HG03045 (cell line): Measurements from ENCODE around the gene C1QL2.

Experiments used
- ATAC-seq: cut with Tn5 transposase; IDR thresholded peaks from one replicate; pipeline ENCODE4 v1.9.1; 2021; ENCODE audit warnings: mild to moderate bottlenecking, moderate library complexity; ENCODE audit not compliant: unreplicated experiment

Gene C1QL2

GRCh38 chr2:119144806-119145205 is 13.7 kb downstream of the C1QL2 start:
- no peak for ATAC-seq

DNA sequence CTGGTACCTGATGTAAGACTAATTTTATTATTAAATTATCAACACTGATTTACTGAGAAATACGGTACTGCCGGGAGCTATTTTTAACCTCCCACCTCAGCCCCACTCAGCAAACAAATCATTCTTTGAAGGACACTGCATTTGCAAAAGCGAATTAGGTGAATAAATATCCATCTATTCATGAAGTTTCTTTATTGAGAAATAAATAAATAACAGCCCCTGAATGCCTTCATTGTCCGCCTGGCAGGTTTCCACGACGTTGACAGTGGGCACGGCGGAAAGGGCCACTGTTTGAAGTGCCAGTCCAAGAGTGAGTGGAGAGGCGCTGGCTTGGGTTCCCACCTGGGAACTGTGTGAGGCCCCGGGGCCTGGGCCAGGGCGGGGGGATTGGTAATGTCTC is 15.7 kb downstream of the C1QL2 start:
- no peak for ATAC-seq

DNA sequence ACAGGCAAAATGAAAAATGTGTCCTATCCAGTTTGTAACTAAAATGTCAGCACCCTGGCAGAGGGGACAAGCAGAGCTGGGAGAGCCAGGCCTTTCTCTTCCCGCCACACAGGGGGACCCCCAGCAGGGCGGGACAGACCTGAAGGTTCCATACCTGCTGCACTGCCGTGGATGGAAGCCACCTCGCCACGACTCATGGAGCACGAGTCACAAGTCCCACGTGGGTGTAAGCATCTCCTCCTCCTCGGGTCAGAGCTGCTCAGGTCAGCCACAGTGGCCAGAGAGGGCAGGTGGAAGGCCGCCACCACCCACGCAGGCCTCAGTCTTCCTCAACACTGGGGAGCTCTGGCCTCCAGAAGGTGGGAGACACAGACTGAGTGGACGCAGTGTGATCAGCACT is 21.0 kb downstream of the C1QL2 start:
- ATAC-seq, result no peak

DNA sequence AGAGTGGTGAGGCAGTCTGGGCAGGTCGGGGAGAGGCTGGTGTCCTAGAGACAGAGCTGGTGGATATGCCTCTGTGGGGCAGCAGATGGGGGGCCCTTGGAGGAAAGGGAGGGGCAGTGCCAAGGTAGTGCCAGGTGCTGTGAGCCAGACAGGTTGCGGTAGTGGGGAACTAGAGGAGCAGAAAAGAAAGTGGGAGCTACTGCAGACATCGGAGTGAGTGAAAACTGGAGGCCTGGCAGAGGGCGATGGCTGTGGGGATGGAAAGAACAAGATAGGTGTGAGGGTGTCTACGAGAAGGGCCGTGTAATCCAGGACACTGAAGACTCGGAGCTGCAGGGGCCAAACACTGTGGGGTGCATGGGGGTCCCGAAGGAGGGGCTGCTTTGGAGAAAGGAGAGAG is 21.7 kb downstream of the C1QL2 start:
- ATAC-seq, result no peak

DNA sequence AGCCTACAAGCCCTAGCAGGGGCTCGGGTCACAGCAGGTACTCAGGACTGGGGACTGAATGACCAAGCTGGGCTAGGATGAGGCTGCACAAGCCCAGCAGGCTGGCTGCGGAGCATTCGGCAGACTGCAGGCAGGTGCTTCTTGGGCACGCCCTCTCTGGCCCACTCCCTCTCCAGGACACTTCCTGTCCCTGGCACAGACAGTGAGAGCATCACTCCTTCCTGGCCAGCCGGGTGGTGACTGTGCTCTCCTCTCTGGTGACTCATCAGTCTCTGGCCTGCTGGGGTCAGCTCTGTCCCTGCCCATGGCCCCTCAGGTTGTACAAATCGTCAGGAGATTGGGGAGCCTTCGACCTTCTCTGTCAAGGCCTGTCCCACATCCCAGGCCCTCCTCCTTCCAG is 22.5 kb downstream of the C1QL2 start:
- no peak for ATAC-seq

GRCh38 chr2:119134775-119135174 is 23.8 kb downstream of the C1QL2 start:
- ATAC-seq, result no peak

DNA sequence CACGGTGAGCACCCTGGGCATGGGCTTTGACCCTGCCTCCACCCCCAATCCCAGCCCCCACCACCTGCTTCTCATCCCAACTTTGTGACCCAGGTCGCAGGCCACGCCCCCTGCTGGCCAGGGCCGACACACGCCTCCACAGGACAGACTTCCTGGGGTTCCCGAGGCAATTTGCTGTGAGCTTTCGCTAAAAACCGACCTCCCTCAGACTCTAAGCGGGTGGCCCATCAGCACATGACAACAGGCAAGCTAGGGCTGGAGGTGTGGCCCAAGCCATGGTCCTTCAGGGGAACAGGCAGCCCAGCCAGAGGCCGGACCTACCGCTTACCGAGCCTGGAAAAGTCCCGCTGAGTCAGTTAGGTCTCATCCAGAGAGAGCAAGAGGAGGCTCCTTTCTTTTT is 31.9 kb downstream of the C1QL2 start:
- ATAC-seq, result no peak

DNA sequence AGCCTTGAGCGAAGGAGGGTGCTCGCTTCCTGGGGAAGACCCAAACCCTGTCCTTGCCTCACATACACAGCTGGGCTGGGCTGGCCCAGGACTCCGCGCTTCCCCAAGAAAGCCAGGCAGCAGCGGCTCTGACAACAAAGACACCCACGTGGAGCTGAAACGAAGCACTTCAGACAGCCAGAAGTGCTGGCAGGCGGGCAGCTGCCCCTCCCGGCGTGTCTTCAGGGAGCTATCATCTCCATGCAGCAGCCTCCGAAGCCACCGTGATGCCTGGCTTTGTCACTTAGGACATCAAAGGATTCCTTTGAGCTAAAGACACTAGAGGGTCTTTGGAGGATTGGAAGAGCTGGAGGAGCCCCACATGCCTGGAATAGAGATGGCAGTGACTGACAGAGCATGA is 35.2 kb downstream of the C1QL2 start:
- no peak for ATAC-seq

DNA sequence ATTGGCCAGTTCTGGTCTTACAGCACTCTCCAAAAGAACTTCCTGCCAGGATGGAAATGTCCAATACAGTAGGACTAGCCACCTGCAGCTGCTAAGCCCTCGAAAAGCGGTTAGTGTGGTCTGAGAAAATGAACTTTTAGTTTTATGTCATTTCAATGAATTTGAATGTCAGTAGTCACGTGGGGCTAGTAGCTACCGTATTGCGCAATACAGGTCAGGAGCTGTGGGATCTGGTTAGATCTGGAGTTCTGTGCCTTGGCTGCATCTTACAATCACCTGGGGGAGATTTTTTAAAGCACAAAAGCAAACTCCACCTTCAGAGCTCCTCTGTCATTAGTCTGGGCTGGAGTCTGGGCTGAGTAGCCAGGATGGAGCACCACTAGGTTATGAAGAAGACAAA is 35.9 kb downstream of the C1QL2 start:
- ATAC-seq, result no peak

GRCh38 chr2:119119999-119120756 is 38.4 kb downstream of the C1QL2 start:
- ATAC-seq, result no peak

- ATAC-seq, result no peak
These were observed 39.3 kb downstream of the C1QL2 start for GRCh38 chr2:119119076-119119785.

- ATAC-seq, result no peak
These were observed 40.4 kb downstream of the C1QL2 start for GRCh38 chr2:119117891-119118882.

DNA sequence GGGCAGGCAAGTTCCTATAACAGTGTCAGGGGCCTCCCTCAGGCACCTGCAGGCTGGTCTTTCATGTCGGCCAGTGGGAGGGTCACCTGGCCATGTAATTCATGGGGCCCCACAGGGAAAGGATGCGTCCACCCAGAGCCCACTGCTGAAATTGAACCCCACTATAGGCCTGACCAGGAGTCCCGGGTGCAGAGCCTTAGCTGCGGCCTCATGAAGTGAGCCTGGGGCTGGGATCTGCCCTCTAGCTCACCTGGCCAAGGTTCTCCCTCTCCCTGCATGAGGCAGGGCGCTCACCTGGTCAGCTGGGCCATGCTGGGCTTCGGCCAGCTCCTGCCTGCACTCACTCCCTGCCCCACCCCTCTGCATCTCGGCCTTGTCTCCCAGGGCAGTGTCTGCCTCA is 41.1 kb downstream of the C1QL2 start:
- no peak for ATAC-seq

- ATAC-seq, result no peak
These were observed 41.9 kb downstream of the C1QL2 start for GRCh38 chr2:119116411-119117295.

DNA sequence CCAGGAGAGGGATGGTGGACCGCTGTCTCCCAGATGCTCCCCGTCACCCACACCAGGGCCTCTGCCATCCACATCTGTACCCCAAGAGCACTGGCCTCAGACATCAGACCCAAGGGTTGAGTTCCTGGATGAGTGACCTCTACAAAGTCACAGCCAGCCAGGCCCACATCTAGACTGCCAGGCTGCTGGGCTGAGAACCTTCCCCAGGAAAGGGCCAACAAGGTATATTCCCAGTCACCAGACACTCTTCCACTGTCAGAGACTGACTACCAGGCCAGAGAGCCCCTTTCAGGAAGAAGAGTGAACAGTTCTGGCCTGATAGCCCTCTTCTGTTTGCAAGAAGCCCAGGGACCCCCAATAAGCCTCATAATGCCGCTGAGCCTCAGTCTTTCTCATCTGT is 44.3 kb downstream of the C1QL2 start:
- no peak for ATAC-seq

DNA sequence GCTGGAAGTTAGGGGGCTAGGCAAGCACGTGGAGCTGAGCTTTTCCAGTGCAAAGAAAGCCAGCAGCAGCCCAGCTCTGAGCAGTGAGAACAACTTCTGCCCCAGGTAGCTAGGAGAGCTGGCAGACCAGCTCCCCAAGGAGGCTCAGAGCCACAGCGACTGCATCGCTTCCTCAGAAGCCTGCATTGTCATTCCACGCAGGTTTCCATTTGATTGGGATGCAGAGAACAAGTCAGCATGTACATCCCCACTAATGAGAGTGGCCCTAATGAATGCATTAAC is 45.1 kb downstream of the C1QL2 start:
- ATAC-seq, result no peak

DNA sequence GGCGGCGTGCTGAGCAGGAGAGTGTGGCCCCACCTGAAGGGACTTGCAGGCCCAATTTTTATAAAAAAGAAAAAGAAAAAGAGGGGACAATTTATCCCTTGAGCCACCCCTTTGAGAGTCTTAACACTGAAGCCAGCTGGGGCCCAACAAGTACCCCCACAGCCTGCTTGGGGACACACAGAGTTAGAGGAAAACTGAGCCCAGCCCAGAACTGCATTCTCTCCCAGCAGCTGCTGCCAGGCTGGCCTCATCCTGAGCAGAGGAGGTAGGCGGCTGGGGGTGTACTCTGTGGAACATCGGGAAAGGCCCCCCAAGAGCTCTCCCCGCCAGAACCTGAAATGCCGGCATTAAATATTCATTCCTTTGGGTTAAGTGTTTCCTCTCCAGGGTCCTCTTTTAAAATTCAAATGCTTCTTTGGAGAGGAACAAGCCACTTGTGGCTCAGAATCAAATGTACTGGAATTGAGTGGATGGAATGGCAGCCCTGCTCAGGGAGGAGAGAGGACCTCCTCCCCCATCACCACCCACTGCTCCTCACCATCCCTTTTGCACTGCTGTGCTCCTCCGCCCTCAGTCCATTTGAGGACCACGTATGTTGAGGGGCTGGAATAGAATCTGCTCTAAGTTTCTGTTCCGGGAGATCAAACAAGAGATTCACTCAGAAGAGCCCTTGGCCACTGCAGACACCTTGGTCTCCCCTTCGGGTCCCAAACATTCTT is 45.6 kb downstream of the C1QL2 start:
- ATAC-seq, result no peak

DNA sequence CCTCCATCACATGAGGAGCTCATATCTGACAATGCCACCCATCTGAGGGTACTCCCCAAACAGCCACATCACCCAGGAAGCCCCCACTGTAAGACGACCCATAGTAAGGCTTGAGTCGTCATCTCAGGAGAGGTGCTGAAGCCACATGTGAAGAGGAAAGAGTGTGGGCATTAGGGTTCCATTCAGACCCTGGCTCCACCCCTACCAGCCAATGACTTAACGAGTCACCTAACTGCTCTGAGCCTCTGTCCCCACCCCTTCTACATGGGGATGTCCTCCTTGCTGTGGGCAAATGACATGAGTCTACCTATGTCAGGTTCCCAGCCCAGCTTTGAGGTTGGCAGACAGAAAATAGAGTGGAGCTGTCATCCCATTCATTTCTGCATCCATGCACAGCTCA is 46.3 kb downstream of the C1QL2 start:
- no peak for ATAC-seq

DNA sequence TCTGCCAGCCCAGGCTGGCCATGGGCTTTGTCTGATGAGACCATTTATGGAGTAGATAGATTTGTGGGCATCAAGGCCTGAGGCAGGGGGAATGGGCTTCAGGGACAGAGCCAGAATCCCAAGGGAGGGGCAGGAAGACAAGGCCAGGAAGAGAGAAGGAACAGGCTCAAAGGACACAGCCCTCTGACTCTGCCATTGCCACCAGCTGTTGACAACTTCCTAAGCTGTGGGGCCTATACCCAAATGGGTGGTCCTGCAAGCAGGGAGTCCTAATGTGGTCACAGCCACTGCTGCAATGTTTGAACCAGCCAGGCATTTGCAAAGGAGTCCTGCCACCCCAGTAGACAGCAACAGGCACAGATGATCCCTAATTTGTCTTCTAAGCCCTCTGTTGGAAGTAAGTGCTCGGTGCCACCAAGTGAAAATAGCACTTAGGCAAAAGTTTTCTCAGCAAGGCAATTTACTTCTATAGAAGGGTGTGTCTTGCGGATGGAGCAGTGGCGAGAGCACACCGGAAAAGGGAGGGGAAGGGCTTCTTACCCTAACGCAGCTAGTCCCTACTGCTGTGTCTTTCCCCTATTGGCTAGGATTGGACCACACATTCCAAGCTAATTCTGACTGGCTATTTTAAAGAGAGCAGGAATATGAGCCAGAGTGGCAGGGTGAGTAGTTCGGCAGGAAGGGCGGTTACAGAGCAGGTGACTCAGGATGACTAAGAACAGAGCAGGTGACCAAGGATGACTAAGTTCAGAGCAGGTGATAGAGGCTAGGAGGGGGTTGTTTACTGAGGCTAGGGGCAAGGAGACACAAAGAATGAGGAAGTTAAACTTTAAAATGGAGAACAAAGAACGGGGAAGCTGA is 47.2 kb downstream of the C1QL2 start:
- no peak for ATAC-seq
